ENCODE measurements around the gene FAM209B.

The FAM209B gene

GRCh38 chr20:56518126-56518525 lies 14.9 kb upstream of the FAM209B start:
- no peaks in the 10 kb centered on the region for H3K27me3 ChIP-seq (ENCODE audit: insufficient read depth, low read length)
- H4K20me1 ChIP-seq (ENCODE audit: insufficient read depth, low read length) = no peaks in the 10 kb centered on the region
- H3K9ac ChIP-seq (ENCODE audit: low read length) = no peak overlapping the region
- H3K4me3 ChIP-seq (ENCODE audit: low read depth, low read length, poor library complexity, severe bottlenecking) = no peak overlapping the region
- H2AFZ ChIP-seq (ENCODE audit: low read length) = no peak overlapping the region
- H3K4me2 ChIP-seq (ENCODE audit: low read length) = no peak overlapping the region
- no peaks in the 10 kb centered on the region for H3K79me2 ChIP-seq (ENCODE audit: insufficient read depth, low read length)
- H3K9me3 ChIP-seq (ENCODE audit: low read length) = peaks cover 5% of the 10 kb centered on the region; the same call in 1 of the 2 replicates
- TF ChIP-seq CTCF (IDR thresholded peaks at IDR 0.05; ENCODE audit: low read length) (no peak), EZH2 (IDR thresholded peaks at IDR 0.05; ENCODE audit: borderline replicate concordance, low read length) (no peak)
- no peaks in the 10 kb centered on the region for H3K4me1 ChIP-seq (ENCODE audit: insufficient read depth, low read length, severe bottlenecking)
- H3K36me3 ChIP-seq (ENCODE audit: insufficient read depth, low read length) = peaks cover 54% of the 10 kb centered on the region
- H3K27ac ChIP-seq (ENCODE audit: low read depth, low read length, poor library complexity, severe bottlenecking) = no peak overlapping the region
- no peaks in the 10 kb centered on the region for H3F3A ChIP-seq (ENCODE audit: insufficient read depth, low read length)
- no peaks in the 10 kb centered on the region for H3K9me2 ChIP-seq (ENCODE audit: low read depth, low read length)

GRCh38 chr20:56518721-56519398 lies 14.2 kb upstream of the FAM209B start:
- no peak for TF ChIP-seq EZH2 (IDR thresholded peaks at IDR 0.05; ENCODE audit: borderline replicate concordance, low read length)
- no peak for TF ChIP-seq CTCF (IDR thresholded peaks at IDR 0.05; ENCODE audit: low read length)
- Histone ChIP-seq H3K4me3 (ENCODE audit: low read depth, low read length, poor library complexity, severe bottlenecking) (no peak overlapping the region), H3F3A (ENCODE audit: insufficient read depth, low read length) (no peaks in the 10 kb centered on the region), H3K27me3 (ENCODE audit: insufficient read depth, low read length) (no peaks in the 10 kb centered on the region), H3K4me2 (ENCODE audit: low read length) (no peak overlapping the region), H3K9ac (ENCODE audit: low read length) (no peak overlapping the region), H3K4me1 (ENCODE audit: insufficient read depth, low read length, severe bottlenecking) (no peaks in the 10 kb centered on the region), H3K9me3 (ENCODE audit: low read length) (peaks cover 5% of the 10 kb centered on the region; the same call in 1 of the 2 replicates), H3K36me3 (ENCODE audit: insufficient read depth, low read length) (peaks cover 47% of the 10 kb centered on the region), H3K27ac (ENCODE audit: low read depth, low read length, poor library complexity, severe bottlenecking) (no peak overlapping the region), H2AFZ (ENCODE audit: low read length) (no peak overlapping the region), H4K20me1 (ENCODE audit: insufficient read depth, low read length) (no peaks in the 10 kb centered on the region), H3K9me2 (ENCODE audit: low read depth, low read length) (no peaks in the 10 kb centered on the region), H3K79me2 (ENCODE audit: insufficient read depth, low read length) (no peaks in the 10 kb centered on the region)

GRCh38 chr20:56519551-56519950 lies 13.5 kb upstream of the FAM209B start:
- Histone ChIP-seq H2AFZ (ENCODE audit: low read length) (no peak overlapping the region), H3K9me3 (ENCODE audit: low read length) (peaks cover 5% of the 10 kb centered on the region; the same call in 1 of the 2 replicates), H3K79me2 (ENCODE audit: insufficient read depth, low read length) (no peaks in the 10 kb centered on the region), H3K9ac (ENCODE audit: low read length) (no peak overlapping the region), H3K4me1 (ENCODE audit: insufficient read depth, low read length, severe bottlenecking) (no peaks in the 10 kb centered on the region), H4K20me1 (ENCODE audit: insufficient read depth, low read length) (no peaks in the 10 kb centered on the region), H3F3A (ENCODE audit: insufficient read depth, low read length) (no peaks in the 10 kb centered on the region), H3K27me3 (ENCODE audit: insufficient read depth, low read length) (no peaks in the 10 kb centered on the region), H3K27ac (ENCODE audit: low read depth, low read length, poor library complexity, severe bottlenecking) (no peak overlapping the region), H3K9me2 (ENCODE audit: low read depth, low read length) (no peaks in the 10 kb centered on the region), H3K36me3 (ENCODE audit: insufficient read depth, low read length) (peaks cover 45% of the 10 kb centered on the region), H3K4me3 (ENCODE audit: low read depth, low read length, poor library complexity, severe bottlenecking) (no peak overlapping the region), H3K4me2 (ENCODE audit: low read length) (no peak overlapping the region)
- TF ChIP-seq EZH2 (IDR thresholded peaks at IDR 0.05; ENCODE audit: borderline replicate concordance, low read length) (no peak), CTCF (IDR thresholded peaks at IDR 0.05; ENCODE audit: low read length) (no peak)

Data from OCI-LY1 (cell line).